ENCODE data around the gene ESYT2. TPM values are rescaled to one million over a fixed set of nuclear protein-coding genes. Genes with fewer than 3 reads are reported as not detected.

ESYT2 gene
- polyA plus RNA-seq, 1 of the 3 experiments (the other 2 are of a cell fraction) = 34.2 TPM

DNA sequence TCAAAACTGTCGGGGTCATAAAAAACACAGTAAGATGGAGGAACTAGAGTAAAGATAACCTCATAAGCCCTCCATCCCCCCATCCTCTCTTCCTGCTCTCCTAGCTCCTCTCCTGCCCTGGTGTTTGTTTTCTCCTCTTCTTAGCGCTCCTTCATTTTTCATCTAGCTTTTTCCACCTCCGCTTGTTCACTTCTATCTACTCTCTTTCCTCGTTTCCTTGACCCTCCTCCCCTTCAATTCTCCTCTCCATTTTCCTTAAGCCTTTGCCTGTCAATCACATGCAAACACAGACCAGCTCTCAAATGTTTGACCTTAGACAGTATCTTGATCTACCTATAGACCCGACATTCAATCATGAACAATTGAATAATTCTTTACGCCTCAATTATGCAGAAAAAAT, 134.7 kb downstream of the ESYT2 start (continued):
- TF ChIP-seq CHD2 (IDR thresholded peaks at IDR 0.05; ENCODE audit: low read length, partially characterized antibody) = no peak
- TF ChIP-seq, protein P1, sequence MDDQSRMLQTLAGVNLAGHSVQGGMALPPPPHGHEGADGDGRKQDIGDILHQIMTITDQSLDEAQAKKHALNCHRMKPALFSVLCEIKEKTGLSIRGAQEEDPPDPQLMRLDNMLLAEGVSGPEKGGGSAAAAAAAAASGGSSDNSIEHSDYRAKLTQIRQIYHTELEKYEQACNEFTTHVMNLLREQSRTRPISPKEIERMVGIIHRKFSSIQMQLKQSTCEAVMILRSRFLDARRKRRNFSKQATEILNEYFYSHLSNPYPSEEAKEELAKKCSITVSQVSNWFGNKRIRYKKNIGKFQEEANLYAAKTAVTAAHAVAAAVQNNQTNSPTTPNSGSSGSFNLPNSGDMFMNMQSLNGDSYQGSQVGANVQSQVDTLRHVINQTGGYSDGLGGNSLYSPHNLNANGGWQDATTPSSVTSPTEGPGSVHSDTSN (IDR thresholded peaks at IDR 0.05) = no peak
- TF ChIP-seq GATA2 (CRISPR knock-in tag; IDR thresholded peaks at IDR 0.05) = no peak

DNA sequence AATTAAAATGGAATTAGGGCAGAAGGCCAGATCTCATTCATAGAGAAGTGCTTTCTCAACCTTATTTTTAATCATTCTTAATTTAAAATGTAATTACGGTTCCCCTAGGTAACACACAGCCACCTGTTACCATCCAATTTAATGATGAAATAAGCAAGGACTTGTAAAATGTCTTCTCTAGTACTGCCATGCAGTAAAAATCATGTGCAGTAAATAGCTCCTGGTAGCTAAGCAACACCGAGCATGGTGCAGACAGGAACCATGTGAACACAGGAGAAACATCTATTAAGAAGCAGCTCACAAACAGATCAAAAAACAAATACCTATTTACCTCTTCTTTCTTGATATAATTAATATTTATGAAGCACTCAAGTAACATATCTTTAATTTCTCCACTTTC, 139.8 kb downstream of the ESYT2 start:
- no peaks in the 10 kb centered on the region for H4K20me1 ChIP-seq (ENCODE audit: insufficient read depth)
- WGBS (ENCODE audit: low lambda C conversion rate) = 94% methylated on average over 2 of the region's 2 CpGs
- H3K4me2 ChIP-seq = no peak overlapping the region
- H3K36me3 ChIP-seq (replicated peaks in 1 of 2; ENCODE audit: control insufficient read depth in 1 of 2, insufficient read depth in 2 of 2, low read length in 1 of 2) = peaks cover 55 to 58% of the 10 kb centered on the region in 2 experiments
- CTCF ChIA-PET = interaction anchor here (0.9 to 3.1 kb wide), 7 partner anchors 9 to 288 kb away, joined by 3 to 9 read pairs (median 3); no protein-coding TSS in a partner anchor
- no peak overlapping the region for H3K9ac ChIP-seq
- peaks cover 6% of the 10 kb centered on the region for H3F3A ChIP-seq (replicated peaks; ENCODE audit: insufficient read depth)
- H3K79me2 ChIP-seq (ENCODE audit: insufficient read depth) = peaks cover 23% of the 10 kb centered on the region; the same call in 1 of the 2 replicates
- DNase-seq = no peak
- no peaks in the 10 kb centered on the region for H3K27me3 ChIP-seq (ENCODE audit: insufficient read depth)
- no peak overlapping the region for H3K4me3 ChIP-seq (ENCODE audit: low read depth in 2 of 2, low read length in 1 of 2)
- POLR2A ChIA-PET = no interaction called here
- TF ChIP-seq EZH2phosphoT487 (IDR thresholded peaks at IDR 0.05; ENCODE audit: borderline replicate concordance, low read depth) = no peak
- TF ChIP-seq, protein P2, sequence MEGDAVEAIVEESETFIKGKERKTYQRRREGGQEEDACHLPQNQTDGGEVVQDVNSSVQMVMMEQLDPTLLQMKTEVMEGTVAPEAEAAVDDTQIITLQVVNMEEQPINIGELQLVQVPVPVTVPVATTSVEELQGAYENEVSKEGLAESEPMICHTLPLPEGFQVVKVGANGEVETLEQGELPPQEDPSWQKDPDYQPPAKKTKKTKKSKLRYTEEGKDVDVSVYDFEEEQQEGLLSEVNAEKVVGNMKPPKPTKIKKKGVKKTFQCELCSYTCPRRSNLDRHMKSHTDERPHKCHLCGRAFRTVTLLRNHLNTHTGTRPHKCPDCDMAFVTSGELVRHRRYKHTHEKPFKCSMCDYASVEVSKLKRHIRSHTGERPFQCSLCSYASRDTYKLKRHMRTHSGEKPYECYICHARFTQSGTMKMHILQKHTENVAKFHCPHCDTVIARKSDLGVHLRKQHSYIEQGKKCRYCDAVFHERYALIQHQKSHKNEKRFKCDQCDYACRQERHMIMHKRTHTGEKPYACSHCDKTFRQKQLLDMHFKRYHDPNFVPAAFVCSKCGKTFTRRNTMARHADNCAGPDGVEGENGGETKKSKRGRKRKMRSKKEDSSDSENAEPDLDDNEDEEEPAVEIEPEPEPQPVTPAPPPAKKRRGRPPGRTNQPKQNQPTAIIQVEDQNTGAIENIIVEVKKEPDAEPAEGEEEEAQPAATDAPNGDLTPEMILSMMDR (IDR thresholded peaks at IDR 0.05) = no peak
- H3K27ac ChIP-seq (ENCODE audit: low read depth in 2 of 2, low read length in 1 of 2) = no peak overlapping the region
- no peaks in the 10 kb centered on the region for H3K9me3 ChIP-seq
- H3K4me1 ChIP-seq (ENCODE audit: control insufficient read depth in 1 of 2, insufficient read depth in 2 of 2, low read depth in 1 of 2, low read length in 1 of 2) = peaks cover 2% of the 10 kb centered on the region in 2 experiments; a peak in 2 of 4 replicates
- H3K9me2 ChIP-seq = no peaks in the 10 kb centered on the region
- no peak overlapping the region for H2AFZ ChIP-seq (ENCODE audit: low read depth)

DNA sequence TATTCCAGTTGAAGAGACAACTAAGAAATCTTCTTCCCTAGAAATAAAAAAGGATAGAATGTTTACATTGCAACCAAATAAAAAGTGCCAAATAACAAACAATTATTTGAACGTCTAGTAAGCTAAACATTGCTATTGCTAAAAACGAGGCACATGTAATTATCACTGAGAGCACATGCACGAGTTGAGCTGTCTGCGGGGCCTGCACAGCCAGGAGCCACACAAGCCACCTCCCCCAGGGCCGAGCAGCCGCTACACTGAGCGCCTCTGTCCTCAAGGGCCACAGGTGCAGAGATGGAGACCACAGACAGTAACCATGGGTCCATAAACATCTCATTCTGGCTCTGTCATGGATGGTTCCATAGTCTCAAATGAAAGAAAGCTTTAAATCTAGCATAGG, 141.9 kb downstream of the ESYT2 start:
- H3K9me2 ChIP-seq = no peaks in the 10 kb centered on the region
- no peak for DNase-seq
- H3K9me3 ChIP-seq = no peaks in the 10 kb centered on the region
- H4K20me1 ChIP-seq (ENCODE audit: insufficient read depth) = no peaks in the 10 kb centered on the region
- ChIA-PET POLR2A (no interaction called here), CTCF (interaction anchor here (0.7 to 2.1 kb wide), 3 partner anchors 12 to 290 kb away, joined by 3 to 7 read pairs (median 4); no protein-coding TSS in a partner anchor)
- H3K79me2 ChIP-seq (ENCODE audit: insufficient read depth) = peaks cover 9% of the 10 kb centered on the region; the same call in 1 of the 2 replicates
- no peak overlapping the region for H3K4me3 ChIP-seq (ENCODE audit: low read depth in 2 of 2, low read length in 1 of 2)
- peaks cover 9 to 19% of the 10 kb centered on the region in 2 experiments; a peak in 3 of 4 replicates for H3K4me1 ChIP-seq (ENCODE audit: control insufficient read depth in 1 of 2, insufficient read depth in 2 of 2, low read depth in 1 of 2, low read length in 1 of 2)
- H2AFZ ChIP-seq (ENCODE audit: low read depth) = no peak overlapping the region
- H3K27ac ChIP-seq (ENCODE audit: low read depth in 2 of 2, low read length in 1 of 2) = no peak overlapping the region; a peak in 1 of 4 replicates
- TF ChIP-seq, protein P3, sequence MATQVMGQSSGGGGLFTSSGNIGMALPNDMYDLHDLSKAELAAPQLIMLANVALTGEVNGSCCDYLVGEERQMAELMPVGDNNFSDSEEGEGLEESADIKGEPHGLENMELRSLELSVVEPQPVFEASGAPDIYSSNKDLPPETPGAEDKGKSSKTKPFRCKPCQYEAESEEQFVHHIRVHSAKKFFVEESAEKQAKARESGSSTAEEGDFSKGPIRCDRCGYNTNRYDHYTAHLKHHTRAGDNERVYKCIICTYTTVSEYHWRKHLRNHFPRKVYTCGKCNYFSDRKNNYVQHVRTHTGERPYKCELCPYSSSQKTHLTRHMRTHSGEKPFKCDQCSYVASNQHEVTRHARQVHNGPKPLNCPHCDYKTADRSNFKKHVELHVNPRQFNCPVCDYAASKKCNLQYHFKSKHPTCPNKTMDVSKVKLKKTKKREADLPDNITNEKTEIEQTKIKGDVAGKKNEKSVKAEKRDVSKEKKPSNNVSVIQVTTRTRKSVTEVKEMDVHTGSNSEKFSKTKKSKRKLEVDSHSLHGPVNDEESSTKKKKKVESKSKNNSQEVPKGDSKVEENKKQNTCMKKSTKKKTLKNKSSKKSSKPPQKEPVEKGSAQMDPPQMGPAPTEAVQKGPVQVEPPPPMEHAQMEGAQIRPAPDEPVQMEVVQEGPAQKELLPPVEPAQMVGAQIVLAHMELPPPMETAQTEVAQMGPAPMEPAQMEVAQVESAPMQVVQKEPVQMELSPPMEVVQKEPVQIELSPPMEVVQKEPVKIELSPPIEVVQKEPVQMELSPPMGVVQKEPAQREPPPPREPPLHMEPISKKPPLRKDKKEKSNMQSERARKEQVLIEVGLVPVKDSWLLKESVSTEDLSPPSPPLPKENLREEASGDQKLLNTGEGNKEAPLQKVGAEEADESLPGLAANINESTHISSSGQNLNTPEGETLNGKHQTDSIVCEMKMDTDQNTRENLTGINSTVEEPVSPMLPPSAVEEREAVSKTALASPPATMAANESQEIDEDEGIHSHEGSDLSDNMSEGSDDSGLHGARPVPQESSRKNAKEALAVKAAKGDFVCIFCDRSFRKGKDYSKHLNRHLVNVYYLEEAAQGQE (IDR thresholded peaks at IDR 0.05; ENCODE audit: low read depth, low read length) = no peak
- TF ChIP-seq TCF12 (IDR thresholded peaks at IDR 0.05) (no peak), JUND (IDR thresholded peaks at IDR 0.05) (no peak), NFIC (IDR thresholded peaks at IDR 0.05; ENCODE audit: borderline replicate concordance) (no peak), RAD21 (IDR thresholded peaks at IDR 0.05; ENCODE audit: low read length) (no peak), SIN3A (IDR thresholded peaks at IDR 0.05; ENCODE audit: borderline replicate concordance, low read depth, low read length) (no peak)
- TF ChIP-seq, protein P4, sequence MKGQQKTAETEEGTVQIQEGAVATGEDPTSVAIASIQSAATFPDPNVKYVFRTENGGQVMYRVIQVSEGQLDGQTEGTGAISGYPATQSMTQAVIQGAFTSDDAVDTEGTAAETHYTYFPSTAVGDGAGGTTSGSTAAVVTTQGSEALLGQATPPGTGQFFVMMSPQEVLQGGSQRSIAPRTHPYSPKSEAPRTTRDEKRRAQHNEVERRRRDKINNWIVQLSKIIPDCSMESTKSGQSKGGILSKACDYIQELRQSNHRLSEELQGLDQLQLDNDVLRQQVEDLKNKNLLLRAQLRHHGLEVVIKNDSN (IDR thresholded peaks at IDR 0.05; ENCODE audit: borderline replicate concordance, low read depth) = no peak
- TF ChIP-seq, protein P5, sequence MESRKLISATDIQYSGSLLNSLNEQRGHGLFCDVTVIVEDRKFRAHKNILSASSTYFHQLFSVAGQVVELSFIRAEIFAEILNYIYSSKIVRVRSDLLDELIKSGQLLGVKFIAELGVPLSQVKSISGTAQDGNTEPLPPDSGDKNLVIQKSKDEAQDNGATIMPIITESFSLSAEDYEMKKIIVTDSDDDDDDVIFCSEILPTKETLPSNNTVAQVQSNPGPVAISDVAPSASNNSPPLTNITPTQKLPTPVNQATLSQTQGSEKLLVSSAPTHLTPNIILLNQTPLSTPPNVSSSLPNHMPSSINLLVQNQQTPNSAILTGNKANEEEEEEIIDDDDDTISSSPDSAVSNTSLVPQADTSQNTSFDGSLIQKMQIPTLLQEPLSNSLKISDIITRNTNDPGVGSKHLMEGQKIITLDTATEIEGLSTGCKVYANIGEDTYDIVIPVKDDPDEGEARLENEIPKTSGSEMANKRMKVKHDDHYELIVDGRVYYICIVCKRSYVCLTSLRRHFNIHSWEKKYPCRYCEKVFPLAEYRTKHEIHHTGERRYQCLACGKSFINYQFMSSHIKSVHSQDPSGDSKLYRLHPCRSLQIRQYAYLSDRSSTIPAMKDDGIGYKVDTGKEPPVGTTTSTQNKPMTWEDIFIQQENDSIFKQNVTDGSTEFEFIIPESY (IDR thresholded peaks at IDR 0.05; ENCODE audit: borderline replicate concordance, low read depth) = no peak
- TF ChIP-seq, protein P6, sequence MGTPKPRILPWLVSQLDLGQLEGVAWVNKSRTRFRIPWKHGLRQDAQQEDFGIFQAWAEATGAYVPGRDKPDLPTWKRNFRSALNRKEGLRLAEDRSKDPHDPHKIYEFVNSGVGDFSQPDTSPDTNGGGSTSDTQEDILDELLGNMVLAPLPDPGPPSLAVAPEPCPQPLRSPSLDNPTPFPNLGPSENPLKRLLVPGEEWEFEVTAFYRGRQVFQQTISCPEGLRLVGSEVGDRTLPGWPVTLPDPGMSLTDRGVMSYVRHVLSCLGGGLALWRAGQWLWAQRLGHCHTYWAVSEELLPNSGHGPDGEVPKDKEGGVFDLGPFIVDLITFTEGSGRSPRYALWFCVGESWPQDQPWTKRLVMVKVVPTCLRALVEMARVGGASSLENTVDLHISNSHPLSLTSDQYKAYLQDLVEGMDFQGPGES (IDR thresholded peaks at IDR 0.05; ENCODE audit: low read depth, low read length) = no peak
- H3K27me3 ChIP-seq (ENCODE audit: insufficient read depth) = no peaks in the 10 kb centered on the region
- peaks cover 6% of the 10 kb centered on the region for H3F3A ChIP-seq (replicated peaks; ENCODE audit: insufficient read depth)
- H3K36me3 ChIP-seq (replicated peaks in 1 of 2; ENCODE audit: control insufficient read depth in 1 of 2, insufficient read depth in 2 of 2, low read length in 1 of 2) = peaks cover 60 to 69% of the 10 kb centered on the region in 2 experiments
- H3K9ac ChIP-seq = no peak overlapping the region
- WGBS (ENCODE audit: low lambda C conversion rate) = 97% methylated on average over 7 of the region's 7 CpGs
- no peak overlapping the region for H3K4me2 ChIP-seq

Data from SK-N-SH (cell line).